Stimulated activated naive B cell treated with anti-CD40 and anti-IgM and Interleukin-4, amounts not matched to agents 10 μg/mL and 1 μg/mL and 100 μg/mL, for 72 hours (primary cell): ENCODE results near the gene PDE6A.
A peak's percentile ranks its signal among the peaks of the same experiment; 100 is the strongest.
"Not testable (repeated sequence)": the region's sequence is repeated elsewhere in the genome, so short reads cannot be mapped to it uniquely, and the experiment has no call there.

Source experiments
- ATAC-seq, 2 donors: fragments of 150-1000 bp; cut with Tn5 transposase; replicated peaks; 2 replicates each; pipeline ENCODE4 v1.10.0; 2021; ENCODE audit warnings: moderate library complexity in 1 of 2
- DNase-seq: peaks from one replicate; pipeline ENCODE4 v3.0.0; 2021
- H3K27ac Mint-ChIP-seq: one replicate; pipeline ENCODE4 v1.8.0; 2022; ENCODE audit warnings: mild to moderate bottlenecking, mixed read lengths
- H3K27me3 Mint-ChIP-seq, 2 donors: one replicate each; pipeline ENCODE4 v1.8.0; 2022; ENCODE audit warnings: mixed read lengths in 2 of 2
- H3K36me3 Mint-ChIP-seq, 2 donors: one replicate each; pipeline ENCODE4 v1.8.0; 2022; ENCODE audit warnings: mixed read lengths in 2 of 2, mild to moderate bottlenecking in 1 of 2
- H3K4me1 Mint-ChIP-seq, 2 donors: one replicate each; pipeline ENCODE4 v1.8.0; 2022; ENCODE audit warnings: mixed read lengths in 2 of 2, mild to moderate bottlenecking in 1 of 2
- H3K4me3 Mint-ChIP-seq, 2 donors: one replicate each; pipeline ENCODE4 v1.8.0; 2022; ENCODE audit warnings: mild to moderate bottlenecking in 2 of 2, mixed read lengths in 2 of 2, moderate library complexity in 1 of 2
- H3K9me3 Mint-ChIP-seq, 2 donors: one replicate each; pipeline ENCODE4 v1.8.0; 2022; ENCODE audit warnings: mixed read lengths in 2 of 2, mild to moderate bottlenecking in 1 of 2

The PDE6A gene

DNA sequence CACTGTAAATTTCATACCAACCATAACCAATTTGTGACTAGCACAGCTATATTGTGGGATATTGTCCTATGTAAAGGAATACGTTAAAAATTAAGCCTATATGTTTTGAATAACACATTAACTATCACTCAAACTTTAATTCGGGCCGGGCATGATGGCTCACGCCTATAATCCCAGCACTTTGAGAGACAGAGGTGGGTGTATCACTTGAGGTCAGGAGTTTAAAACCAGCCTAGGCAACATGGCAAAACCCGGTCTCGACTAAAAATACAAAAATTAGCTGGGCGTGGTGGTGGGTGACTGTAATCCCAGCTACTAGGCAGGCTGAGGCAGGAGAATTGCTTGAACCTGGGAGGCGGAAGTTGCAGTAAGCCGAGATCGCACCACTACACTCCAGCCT lies 62.0 kb downstream of the PDE6A start:
- H3K36me3 Mint-ChIP-seq, H3K4me1 Mint-ChIP-seq, H3K9me3 Mint-ChIP-seq, H3K27ac Mint-ChIP-seq, H3K4me3 Mint-ChIP-seq, ATAC-seq, DNase-seq: not testable (repeated sequence)
- H3K27me3 Mint-ChIP-seq, result peaks cover 4 to 13% of the 10 kb centered on the region in 2 donors

- DNase-seq (no peak), ATAC-seq (no peak)
- H3K36me3 Mint-ChIP-seq, result peaks cover 0 to 4% of the 10 kb centered on the region in 2 donors
- no peak overlapping the region for H3K4me3 Mint-ChIP-seq
- no peak overlapping the region for H3K27ac Mint-ChIP-seq
- peaks cover 0 to 9% of the 10 kb centered on the region in 2 donors for H3K9me3 Mint-ChIP-seq
- no peaks in the 10 kb centered on the region for H3K4me1 Mint-ChIP-seq
- H3K27me3 Mint-ChIP-seq, result peaks cover 4 to 9% of the 10 kb centered on the region in 2 donors
These were observed 62.7 kb downstream of the PDE6A start for GRCh38 chr5:149881874-149882273.

GRCh38 chr5:149881069-149881622 lies 63.4 kb downstream of the PDE6A start:
- no peak overlapping the region for H3K27ac Mint-ChIP-seq
- peaks cover 0 to 9% of the 10 kb centered on the region in 2 donors for H3K9me3 Mint-ChIP-seq
- H3K27me3 Mint-ChIP-seq, result peaks cover 4 to 9% of the 10 kb centered on the region in 2 donors
- H3K4me1 Mint-ChIP-seq, result no peaks in the 10 kb centered on the region
- H3K4me3 Mint-ChIP-seq, result no peak overlapping the region
- peaks cover 0 to 4% of the 10 kb centered on the region in 2 donors for H3K36me3 Mint-ChIP-seq
- DNase-seq (no peak), ATAC-seq (no peak)

- H3K27ac Mint-ChIP-seq, H3K36me3 Mint-ChIP-seq, ATAC-seq, H3K4me1 Mint-ChIP-seq, H3K9me3 Mint-ChIP-seq, H3K27me3 Mint-ChIP-seq, DNase-seq, H3K4me3 Mint-ChIP-seq: not testable (repeated sequence)
These were observed 65.0 kb downstream of the PDE6A start for GRCh38 chr5:149879593-149879992.

DNA sequence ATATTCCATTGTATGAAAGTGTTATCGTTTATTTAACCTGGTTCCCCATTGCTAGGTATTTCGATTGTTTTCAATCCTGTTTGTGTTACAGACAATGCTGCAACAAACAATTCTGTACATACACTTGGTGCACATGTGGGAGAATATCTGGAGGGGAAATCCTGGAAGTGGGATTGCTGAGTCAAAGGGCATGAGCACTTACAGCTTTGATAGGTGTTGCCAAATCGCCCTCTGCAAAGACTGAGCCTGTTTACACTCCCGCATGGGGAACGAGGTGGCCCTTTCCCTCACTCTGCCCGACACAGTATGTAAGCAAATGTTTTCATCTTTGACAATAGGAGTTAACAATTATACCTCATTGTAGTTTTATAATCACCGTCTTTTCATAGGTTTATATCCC lies 66.2 kb downstream of the PDE6A start:
- H3K27ac Mint-ChIP-seq, result no peak overlapping the region
- DNase-seq (no peak), ATAC-seq (no peak)
- peaks cover 4 to 9% of the 10 kb centered on the region in 2 donors for H3K27me3 Mint-ChIP-seq
- peaks cover 0 to 4% of the 10 kb centered on the region in 2 donors for H3K36me3 Mint-ChIP-seq
- peaks cover 0 to 9% of the 10 kb centered on the region in 2 donors for H3K9me3 Mint-ChIP-seq
- no peaks in the 10 kb centered on the region for H3K4me1 Mint-ChIP-seq
- H3K4me3 Mint-ChIP-seq, result no peak overlapping the region

DNA sequence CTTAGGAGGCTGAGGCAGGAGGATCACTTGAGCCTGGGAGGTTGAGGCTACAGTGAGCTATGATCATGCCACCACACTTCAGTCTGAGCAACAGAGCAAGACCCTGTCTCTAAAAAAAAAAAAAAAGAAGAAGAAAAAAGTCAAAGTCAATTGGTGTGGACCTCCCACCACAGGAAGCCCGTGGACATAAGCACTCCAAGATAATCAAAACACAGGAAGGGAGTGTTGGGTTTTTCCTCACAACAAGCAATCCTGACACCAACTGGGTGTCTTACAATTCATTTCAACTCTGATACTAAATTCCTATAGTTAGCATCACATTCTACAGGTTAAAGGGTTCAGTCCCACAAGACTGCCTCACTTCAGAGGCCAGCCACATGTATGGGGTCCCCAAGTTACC lies 70.7 kb downstream of the PDE6A start:
- Mint-ChIP-seq H3K4me3 (no peak overlapping the region), H3K9me3 (no peaks in the 10 kb centered on the region), H3K27ac (no peak overlapping the region), H3K36me3 (no peaks in the 10 kb centered on the region), H3K27me3 (no peaks in the 10 kb centered on the region), H3K4me1 (no peaks in the 10 kb centered on the region)
- DNase-seq, result no peak
- ATAC-seq, result no peak

DNA sequence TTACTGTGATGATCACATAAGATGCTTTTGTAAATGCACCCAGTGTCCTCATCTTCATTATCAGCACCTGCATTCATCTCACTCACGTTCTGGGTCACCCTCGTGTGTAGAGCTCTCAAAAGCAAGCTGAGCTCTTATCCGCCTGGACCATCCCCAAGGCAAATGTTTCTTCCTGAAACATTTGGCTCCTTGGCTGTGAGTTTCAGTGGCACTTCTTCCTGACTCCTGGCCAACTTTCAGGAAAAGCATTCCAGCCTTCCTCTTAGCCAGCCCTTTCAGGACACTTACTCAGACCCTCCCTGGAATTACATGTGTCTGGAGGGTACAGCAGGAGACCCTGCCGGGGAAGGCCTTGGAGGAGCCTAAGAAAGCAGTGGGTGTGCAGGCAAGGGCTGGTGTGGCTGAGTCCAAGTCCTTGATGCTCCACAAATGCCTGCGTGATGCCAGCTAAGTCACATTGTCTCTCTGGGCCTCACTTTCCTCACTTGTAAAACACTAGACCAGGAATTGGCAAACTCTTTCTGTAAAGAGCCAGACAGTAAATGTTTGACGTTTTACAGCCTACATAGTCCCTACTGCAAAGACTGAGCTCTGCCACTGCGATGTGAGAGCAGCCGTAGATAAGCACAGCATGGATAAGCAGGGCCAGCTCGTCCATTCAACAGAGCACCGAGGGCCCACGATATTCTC lies 72.1 kb downstream of the PDE6A start:
- H3K27ac Mint-ChIP-seq, result no peak overlapping the region
- H3K4me1 Mint-ChIP-seq, result no peaks in the 10 kb centered on the region
- no peaks in the 10 kb centered on the region for H3K9me3 Mint-ChIP-seq
- H3K4me3 Mint-ChIP-seq, result no peak overlapping the region
- no peaks in the 10 kb centered on the region for H3K36me3 Mint-ChIP-seq
- no peaks in the 10 kb centered on the region for H3K27me3 Mint-ChIP-seq
- DNase-seq (no peak), ATAC-seq (no peak)

- H3K27me3 Mint-ChIP-seq, result no peaks in the 10 kb centered on the region
- no peak overlapping the region for H3K4me3 Mint-ChIP-seq
- no peaks in the 10 kb centered on the region for H3K4me1 Mint-ChIP-seq
- H3K36me3 Mint-ChIP-seq, result no peaks in the 10 kb centered on the region
- H3K9me3 Mint-ChIP-seq, result no peaks in the 10 kb centered on the region
- H3K27ac Mint-ChIP-seq, result no peak overlapping the region
- DNase-seq (no peak), ATAC-seq (no peak)
These were observed 73.1 kb downstream of the PDE6A start for GRCh38 chr5:149871471-149871870.

- DNase-seq (no peak), ATAC-seq (no peak)
- Mint-ChIP-seq H3K27ac (no peak overlapping the region), H3K36me3 (no peaks in the 10 kb centered on the region), H3K4me3 (no peak overlapping the region), H3K4me1 (no peaks in the 10 kb centered on the region), H3K9me3 (no peaks in the 10 kb centered on the region), H3K27me3 (no peaks in the 10 kb centered on the region)
These were observed 73.9 kb downstream of the PDE6A start for GRCh38 chr5:149870697-149871096.

DNA sequence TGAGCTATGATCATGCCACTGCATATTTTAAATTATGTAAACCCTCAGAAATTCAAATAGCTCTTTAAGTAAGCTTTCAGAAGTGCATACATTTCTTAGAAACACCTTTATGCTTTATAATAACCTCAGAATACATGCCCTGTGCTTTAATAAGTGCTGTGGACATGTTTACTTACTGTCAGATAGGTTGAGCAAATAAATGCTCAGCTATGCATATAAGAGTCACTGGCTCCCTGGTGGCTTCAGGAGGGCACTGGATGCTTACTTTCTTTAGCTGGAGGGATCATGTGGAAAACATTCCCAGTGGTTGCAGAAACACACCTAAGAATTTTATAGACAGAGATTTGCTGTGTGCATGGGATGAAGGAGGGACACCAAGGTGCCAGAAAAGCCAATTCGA lies 74.4 kb downstream of the PDE6A start:
- Mint-ChIP-seq H3K27ac (no peak overlapping the region), H3K36me3 (no peaks in the 10 kb centered on the region), H3K27me3 (no peaks in the 10 kb centered on the region), H3K4me3 (no peak overlapping the region), H3K9me3 (no peaks in the 10 kb centered on the region), H3K4me1 (no peaks in the 10 kb centered on the region)
- ATAC-seq (no peak), DNase-seq (no peak)

DNA sequence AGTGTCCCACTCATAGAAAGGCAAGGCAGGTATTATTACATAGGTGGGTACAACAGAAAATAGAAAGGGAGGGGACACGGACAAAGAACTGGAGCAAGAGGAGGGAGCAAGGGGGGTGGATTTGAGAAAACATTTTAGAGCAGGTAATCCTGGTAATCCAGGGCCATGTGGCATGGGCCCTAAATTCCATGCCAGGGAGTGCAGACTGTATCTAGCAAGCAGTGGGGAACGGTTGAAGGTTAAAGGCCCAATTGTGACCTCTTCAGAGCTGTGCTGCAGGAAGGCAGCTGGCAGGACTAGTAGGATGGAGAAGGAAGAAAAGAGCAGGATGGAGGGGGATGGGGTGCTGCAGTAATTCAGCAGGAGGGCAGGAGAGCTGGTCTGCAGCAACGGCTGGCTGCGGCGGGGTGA lies 75.2 kb downstream of the PDE6A start:
- Mint-ChIP-seq H3K4me3 (no peak overlapping the region), H3K27me3 (no peaks in the 10 kb centered on the region), H3K4me1 (no peaks in the 10 kb centered on the region), H3K36me3 (no peaks in the 10 kb centered on the region), H3K9me3 (no peaks in the 10 kb centered on the region), H3K27ac (no peak overlapping the region)
- ATAC-seq, result no peak
- no peak for DNase-seq

GRCh38 chr5:149865746-149866145 lies 78.8 kb downstream of the PDE6A start:
- Mint-ChIP-seq H3K27me3 (no peaks in the 10 kb centered on the region), H3K9me3 (no peaks in the 10 kb centered on the region), H3K4me3 (no peak overlapping the region), H3K4me1 (peaks cover 5 to 6% of the 10 kb centered on the region in 2 donors), H3K27ac (no peak overlapping the region), H3K36me3 (peaks cover 3% of the 10 kb centered on the region in 2 donors)
- DNase-seq (no peak), ATAC-seq (no peak)

DNA sequence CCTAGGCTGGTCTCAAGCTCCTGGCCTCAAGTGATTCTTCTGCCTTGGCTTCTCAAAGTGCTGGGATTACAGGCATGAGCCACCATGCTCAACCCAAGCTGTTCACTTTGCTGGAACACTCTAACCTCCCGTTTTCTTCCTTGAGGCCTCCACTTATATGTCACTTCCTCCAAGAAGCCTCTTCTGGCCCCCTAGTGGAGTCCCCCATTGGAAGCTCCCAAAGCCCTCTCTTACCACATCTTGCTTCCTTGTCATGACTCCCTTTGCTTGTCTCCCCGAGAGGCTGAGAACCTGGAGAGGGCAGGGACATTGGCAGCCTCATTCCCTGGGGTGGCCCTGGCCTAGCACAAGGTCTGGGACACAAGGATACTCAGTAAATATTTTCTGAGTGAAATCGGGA lies 80.8 kb downstream of the PDE6A start:
- ATAC-seq, result no peak
- Mint-ChIP-seq H3K9me3 (no peaks in the 10 kb centered on the region), H3K27me3 (no peaks in the 10 kb centered on the region), H3K4me3 (no peak overlapping the region), H3K4me1 (peaks cover 8 to 9% of the 10 kb centered on the region in 2 donors), H3K36me3 (peaks cover 4 to 5% of the 10 kb centered on the region in 2 donors), H3K27ac (no peak overlapping the region)
- DNase-seq, result no peak

- no peak for ATAC-seq
- H3K27ac Mint-ChIP-seq, result no peak overlapping the region
- no peak for DNase-seq
- H3K9me3 Mint-ChIP-seq, result no peaks in the 10 kb centered on the region
- H3K4me1 Mint-ChIP-seq, result peaks cover 8 to 9% of the 10 kb centered on the region in 2 donors
- no peak overlapping the region for H3K4me3 Mint-ChIP-seq
- peaks cover 4 to 5% of the 10 kb centered on the region in 2 donors for H3K36me3 Mint-ChIP-seq
- H3K27me3 Mint-ChIP-seq, result no peaks in the 10 kb centered on the region
These were observed 81.4 kb downstream of the PDE6A start for GRCh38 chr5:149863176-149863575.

DNA sequence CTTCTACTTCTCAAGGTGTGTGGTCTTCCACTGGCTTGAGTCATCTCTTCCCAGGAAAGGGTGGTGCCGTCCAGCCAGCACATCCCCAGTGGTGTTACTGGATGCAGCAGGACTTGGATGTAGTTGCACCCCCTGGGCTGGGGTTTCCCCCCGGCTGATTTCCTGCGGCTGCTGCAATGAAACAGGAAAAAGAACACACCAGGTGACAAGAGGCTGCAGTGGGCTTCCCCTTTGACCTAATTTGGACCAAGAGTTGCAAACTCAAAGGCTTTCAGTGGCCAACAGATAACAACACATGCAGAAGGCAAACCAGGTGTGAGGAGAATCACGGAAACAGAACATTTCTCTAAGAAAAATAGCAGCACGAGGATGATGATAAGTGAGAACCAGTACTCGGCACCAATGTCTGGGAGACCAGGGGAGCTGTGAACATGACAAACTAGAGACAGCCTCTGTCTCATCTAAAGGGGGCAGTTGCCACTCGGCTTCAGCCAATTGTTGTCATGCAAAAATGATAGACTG lies 83.7 kb downstream of the PDE6A start:
- no peak for DNase-seq
- H3K4me3 Mint-ChIP-seq, result no peak overlapping the region
- H3K27me3 Mint-ChIP-seq, result no peaks in the 10 kb centered on the region
- ATAC-seq, result peak; percentile 41 to 59
- H3K27ac Mint-ChIP-seq, result peak overlapping the region; percentile 33
- H3K9me3 Mint-ChIP-seq, result no peaks in the 10 kb centered on the region
- peaks cover 8 to 9% of the 10 kb centered on the region in 2 donors for H3K4me1 Mint-ChIP-seq
- peaks cover 4 to 14% of the 10 kb centered on the region in 2 donors for H3K36me3 Mint-ChIP-seq
